ENCODE results near the gene CFAP46.

- no peak for TF ChIP-seq CTCF (IDR thresholded peaks at IDR 0.05)
- no peak for TF ChIP-seq ESRRA (CRISPR knock-in tag; IDR thresholded peaks at IDR 0.05; ENCODE audit: borderline replicate concordance)
- no peak for TF ChIP-seq ATF3 (CRISPR knock-in tag; conservative IDR thresholded peaks at IDR 0.05)
- TF ChIP-seq NR3C1 (CRISPR knock-in tag; conservative IDR thresholded peaks at IDR 0.05; ENCODE audit: low read depth), result no peak
- TF ChIP-seq MLX (CRISPR knock-in tag; IDR thresholded peaks at IDR 0.05), result no peak
- no peak for TF ChIP-seq MAX (CRISPR knock-in tag; IDR thresholded peaks at IDR 0.05)
- no peak for TF ChIP-seq ERG (CRISPR knock-in tag; IDR thresholded peaks at IDR 0.05)
- TF ChIP-seq NFYB (CRISPR knock-in tag; conservative IDR thresholded peaks at IDR 0.05; ENCODE audit: low read depth), result no peak
- TF ChIP-seq ZNF416 (CRISPR knock-in tag; IDR thresholded peaks at IDR 0.05), result no peak
- no peak for TF ChIP-seq TEAD1 (CRISPR knock-in tag; IDR thresholded peaks at IDR 0.05)
- no peak for TF ChIP-seq CREB1 (CRISPR knock-in tag; IDR thresholded peaks at IDR 0.05)
- TF ChIP-seq STAT6 (CRISPR knock-in tag; conservative IDR thresholded peaks at IDR 0.05; ENCODE audit: low read depth), result no peak
- no peak for TF ChIP-seq MYBL2 (CRISPR knock-in tag; IDR thresholded peaks at IDR 0.05)
Observed at GRCh38 chr10:132975831-132976682, 33.7 kb upstream of the CFAP46 start.
